ENCODE results near the gene ABHD12.

Gene ABHD12

DNA sequence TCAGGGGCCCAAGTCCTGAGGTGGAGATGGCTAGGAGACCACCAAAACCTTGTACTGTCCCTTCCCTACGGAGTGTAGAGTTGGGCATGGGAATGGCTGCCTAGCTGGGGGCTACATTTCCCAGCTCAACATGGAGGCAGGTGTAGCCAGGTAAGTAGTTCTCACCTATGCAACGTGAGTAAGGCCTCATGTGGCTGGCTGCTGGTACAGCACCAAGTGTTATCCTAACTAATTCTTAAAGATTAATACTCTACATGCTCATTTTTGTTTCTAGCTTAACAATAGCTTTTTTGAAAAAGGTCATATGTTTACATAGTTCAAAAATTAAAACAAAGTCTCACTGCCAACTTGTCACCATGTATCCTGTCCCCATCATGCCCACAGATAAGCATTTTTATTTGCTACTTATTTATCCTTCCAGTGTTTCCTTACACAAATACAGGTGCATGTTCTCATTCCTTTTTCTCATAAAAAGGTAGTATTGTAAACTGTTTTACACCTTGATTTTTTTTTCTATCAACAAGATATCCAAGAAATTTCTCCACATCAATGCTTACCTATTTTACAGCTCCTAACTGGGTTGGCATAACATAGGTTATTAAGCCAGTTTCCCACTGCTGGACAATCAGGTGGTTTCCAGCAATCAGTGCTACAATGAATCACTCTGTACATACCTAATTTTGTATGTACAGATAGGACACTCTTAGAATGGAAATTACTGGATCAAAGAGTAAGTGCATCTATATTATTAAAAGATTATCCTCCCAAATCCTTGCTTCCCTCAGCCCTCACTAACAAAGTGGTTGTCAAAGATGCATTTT, 25.5 kb downstream of the ABHD12 start:
- no peak for DNase-seq (ENCODE audit: low read depth)
- TF ChIP-seq, protein P1, sequence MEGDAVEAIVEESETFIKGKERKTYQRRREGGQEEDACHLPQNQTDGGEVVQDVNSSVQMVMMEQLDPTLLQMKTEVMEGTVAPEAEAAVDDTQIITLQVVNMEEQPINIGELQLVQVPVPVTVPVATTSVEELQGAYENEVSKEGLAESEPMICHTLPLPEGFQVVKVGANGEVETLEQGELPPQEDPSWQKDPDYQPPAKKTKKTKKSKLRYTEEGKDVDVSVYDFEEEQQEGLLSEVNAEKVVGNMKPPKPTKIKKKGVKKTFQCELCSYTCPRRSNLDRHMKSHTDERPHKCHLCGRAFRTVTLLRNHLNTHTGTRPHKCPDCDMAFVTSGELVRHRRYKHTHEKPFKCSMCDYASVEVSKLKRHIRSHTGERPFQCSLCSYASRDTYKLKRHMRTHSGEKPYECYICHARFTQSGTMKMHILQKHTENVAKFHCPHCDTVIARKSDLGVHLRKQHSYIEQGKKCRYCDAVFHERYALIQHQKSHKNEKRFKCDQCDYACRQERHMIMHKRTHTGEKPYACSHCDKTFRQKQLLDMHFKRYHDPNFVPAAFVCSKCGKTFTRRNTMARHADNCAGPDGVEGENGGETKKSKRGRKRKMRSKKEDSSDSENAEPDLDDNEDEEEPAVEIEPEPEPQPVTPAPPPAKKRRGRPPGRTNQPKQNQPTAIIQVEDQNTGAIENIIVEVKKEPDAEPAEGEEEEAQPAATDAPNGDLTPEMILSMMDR (conservative IDR thresholded peaks at IDR 0.05; ENCODE audit: low read depth, low read length), result no peak
- H3K4me3 ChIP-seq (ENCODE audit: low read depth, low read length), result no peak overlapping the region

DNA sequence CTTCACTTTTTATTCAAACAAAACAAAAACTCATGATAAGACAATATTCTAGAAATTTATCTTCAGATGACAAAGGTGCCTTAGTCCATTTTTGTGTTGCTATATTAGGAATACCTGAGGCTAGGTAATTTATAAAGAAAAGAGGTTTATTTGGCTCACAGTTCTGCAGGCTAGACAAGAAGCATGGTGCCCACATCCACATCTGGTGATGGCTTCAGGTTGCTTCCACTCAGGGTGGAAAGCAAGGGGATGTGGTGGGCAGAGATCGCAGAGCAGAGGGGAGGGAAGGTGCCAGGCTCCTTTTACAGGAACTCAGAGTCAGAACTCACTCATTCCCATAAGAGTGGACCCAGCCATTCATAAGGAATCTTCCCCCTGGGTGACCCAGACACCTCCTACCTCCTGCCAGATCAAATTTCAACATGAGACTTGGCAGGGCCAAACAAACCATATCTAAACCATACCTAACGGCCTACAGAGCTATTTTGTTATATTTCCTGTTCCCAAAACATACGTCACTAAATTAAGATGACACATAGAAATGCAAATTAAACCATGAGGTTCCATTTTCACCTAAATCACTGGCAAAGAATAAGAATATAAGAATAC, 26.4 kb downstream of the ABHD12 start:
- no peak overlapping the region for H3K4me3 ChIP-seq (ENCODE audit: low read depth, low read length)
- TF ChIP-seq, protein P1 (conservative IDR thresholded peaks at IDR 0.05; ENCODE audit: low read depth, low read length), result no peak
- peak; percentile 64 for DNase-seq (ENCODE audit: low read depth)

DNA sequence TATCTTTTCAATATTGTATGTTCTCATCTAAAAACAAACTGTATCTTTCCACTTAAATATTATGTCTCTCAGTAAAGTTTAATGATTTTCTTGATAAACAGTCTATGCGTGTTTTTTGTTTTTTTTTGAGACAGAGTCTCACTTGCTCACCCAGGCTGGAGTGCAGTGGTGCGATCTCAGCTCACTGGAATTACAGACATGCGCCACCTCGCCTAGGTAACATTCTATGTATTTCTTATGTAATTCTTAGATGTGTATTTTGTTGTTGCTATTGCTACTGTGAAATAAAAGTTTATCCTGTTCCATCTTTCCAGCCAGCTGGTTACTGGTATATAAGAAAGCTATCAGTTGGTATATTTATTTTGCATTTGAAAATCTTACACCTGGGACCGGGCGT, 29.4 kb downstream of the ABHD12 start:
- TF ChIP-seq, protein P1 (conservative IDR thresholded peaks at IDR 0.05; ENCODE audit: low read depth, low read length), result no peak
- no peak for DNase-seq (ENCODE audit: low read depth)
- no peak overlapping the region for H3K4me3 ChIP-seq (ENCODE audit: low read depth, low read length)

DNA sequence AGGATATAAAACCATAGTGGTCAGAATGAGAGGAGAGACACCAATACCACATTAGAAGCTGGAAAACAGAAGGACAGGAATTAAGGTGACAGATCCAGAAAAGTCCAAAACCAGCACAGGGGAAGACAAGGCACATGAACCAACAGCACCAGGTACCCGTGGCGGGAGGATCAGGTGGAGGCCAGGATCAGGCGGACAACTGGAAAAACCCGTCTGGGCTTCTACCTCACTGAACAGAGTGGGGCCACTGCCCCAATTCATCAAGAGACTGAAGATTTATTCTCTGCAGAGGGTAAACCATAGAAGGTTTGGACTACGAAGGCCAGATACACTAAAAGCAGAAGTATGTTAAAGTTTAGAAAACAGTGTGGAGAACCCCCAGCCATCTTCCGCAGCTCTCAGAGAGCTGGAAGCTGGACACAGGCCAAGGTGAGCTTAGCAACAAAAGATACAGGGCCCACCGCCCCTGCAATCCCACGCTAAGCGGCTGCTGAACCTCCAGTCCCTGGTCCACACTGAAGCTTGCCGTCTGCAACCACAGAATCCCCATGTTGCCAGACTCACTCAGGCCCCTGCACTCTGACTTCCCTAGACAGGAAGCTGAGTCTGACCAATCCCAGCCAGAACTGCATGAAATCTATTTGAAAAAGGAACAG, 29.9 kb downstream of the ABHD12 start:
- TF ChIP-seq, protein P1 (conservative IDR thresholded peaks at IDR 0.05; ENCODE audit: low read depth, low read length), result no peak
- H3K4me3 ChIP-seq (ENCODE audit: low read depth, low read length), result peak overlapping the region; percentile 20
- peak; percentile 86 for DNase-seq (ENCODE audit: low read depth)

DNA sequence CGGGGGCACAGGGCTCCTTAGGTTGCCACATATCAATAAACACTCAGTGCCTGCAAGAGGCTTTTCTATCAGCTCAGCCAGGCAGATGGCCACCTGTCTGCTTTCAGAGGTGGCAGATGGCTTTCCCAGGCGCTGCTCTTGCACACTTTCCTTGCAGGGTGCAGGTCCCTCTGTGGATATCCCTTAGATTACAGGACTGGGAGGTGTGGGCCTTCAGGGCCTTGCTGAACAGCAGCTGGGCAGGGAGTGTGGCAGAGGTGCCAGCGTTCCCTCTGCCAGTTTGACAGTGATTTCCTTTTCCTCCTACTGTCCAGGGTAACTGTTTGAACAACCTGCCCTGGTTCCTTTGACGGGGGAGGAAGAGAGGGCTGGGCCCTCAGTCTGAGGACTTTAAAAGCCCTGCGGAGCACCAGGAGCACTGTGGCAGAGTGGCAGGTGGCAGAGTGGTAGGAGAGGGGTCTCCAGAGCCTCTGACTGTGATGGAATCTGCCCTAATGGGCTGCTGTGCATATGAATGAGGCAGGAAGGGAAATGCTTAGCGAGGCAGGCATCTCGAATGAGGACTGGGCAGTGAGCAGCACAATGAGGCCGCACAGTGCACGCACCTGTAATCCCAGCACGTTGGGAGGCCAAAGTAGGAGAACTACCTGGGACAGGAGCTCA, 34.2 kb downstream of the ABHD12 start:
- DNase-seq (ENCODE audit: low read depth), result no peak
- no peak overlapping the region for H3K4me3 ChIP-seq (ENCODE audit: low read depth, low read length)
- TF ChIP-seq, protein P1 (conservative IDR thresholded peaks at IDR 0.05; ENCODE audit: low read depth, low read length), result no peak

DNA sequence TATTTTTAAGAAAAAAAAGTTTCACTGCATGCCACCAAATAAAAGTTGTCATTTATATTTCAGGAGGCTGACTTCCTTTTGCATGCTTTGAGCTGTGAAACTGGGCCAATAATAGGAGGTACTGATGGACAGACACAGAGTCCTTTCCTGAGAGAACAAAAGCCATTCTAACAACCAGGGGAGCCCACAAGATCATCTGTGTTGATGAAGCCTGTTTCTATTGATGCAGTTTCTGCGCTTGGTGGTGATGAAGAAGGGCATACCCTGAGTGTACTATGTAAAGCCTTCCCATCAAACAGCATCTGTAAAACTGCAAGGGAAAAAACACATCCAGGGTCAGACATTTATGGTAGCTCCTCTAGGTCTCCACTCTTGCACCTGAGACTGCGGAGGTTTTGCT, 34.8 kb downstream of the ABHD12 start:
- no peak overlapping the region for H3K4me3 ChIP-seq (ENCODE audit: low read depth, low read length)
- TF ChIP-seq, protein P1 (conservative IDR thresholded peaks at IDR 0.05; ENCODE audit: low read depth, low read length), result no peak
- DNase-seq (ENCODE audit: low read depth), result no peak

All from choroid plexus epithelial cell (primary cell).